ENCODE results near the gene JDP2. TPM values are rescaled to one million over a fixed set of nuclear protein-coding genes. Genes with fewer than 3 reads are reported as not detected.

Gene JDP2
- total RNA-seq, 1 donor from 2014 or later, result 72.2 TPM

GRCh38 chr14:75497191-75497590 lies 69.4 kb downstream of the JDP2 start:
- H3K27me3 Mint-ChIP-seq (ENCODE audit: low read depth), result peaks cover 4% of the 10 kb centered on the region
- no peaks in the 10 kb centered on the region for H3K36me3 Mint-ChIP-seq (ENCODE audit: low read depth)
- H3K9me3 Mint-ChIP-seq (ENCODE audit: low read depth), result no peaks in the 10 kb centered on the region
- no peaks in the 10 kb centered on the region for H3K4me1 Mint-ChIP-seq (ENCODE audit: low read depth)
- DNase-seq (ENCODE audit: low spot score), result no peak
- H3K4me3 Mint-ChIP-seq (ENCODE audit: unreplicated experiment), result no peak overlapping the region
- TF ChIP-seq CTCF (IDR thresholded peaks at IDR 0.05), result no peak
- H3K27ac Mint-ChIP-seq (ENCODE audit: unreplicated experiment), result no peak overlapping the region

GRCh38 chr14:75497701-75498100 lies 69.9 kb downstream of the JDP2 start:
- Mint-ChIP-seq H3K27ac (ENCODE audit: unreplicated experiment) (no peak overlapping the region), H3K9me3 (ENCODE audit: low read depth) (no peaks in the 10 kb centered on the region), H3K4me1 (ENCODE audit: low read depth) (no peaks in the 10 kb centered on the region), H3K36me3 (ENCODE audit: low read depth) (no peaks in the 10 kb centered on the region), H3K27me3 (ENCODE audit: low read depth) (peaks cover 4% of the 10 kb centered on the region), H3K4me3 (ENCODE audit: unreplicated experiment) (no peak overlapping the region)
- no peak for TF ChIP-seq CTCF (IDR thresholded peaks at IDR 0.05)
- DNase-seq (ENCODE audit: low spot score), result no peak

GRCh38 chr14:75499084-75499875 lies 71.5 kb downstream of the JDP2 start:
- no peaks in the 10 kb centered on the region for H3K36me3 Mint-ChIP-seq (ENCODE audit: low read depth)
- no peaks in the 10 kb centered on the region for H3K4me1 Mint-ChIP-seq (ENCODE audit: low read depth)
- no peak for DNase-seq (ENCODE audit: low spot score)
- no peak for TF ChIP-seq CTCF (IDR thresholded peaks at IDR 0.05)
- H3K9me3 Mint-ChIP-seq (ENCODE audit: low read depth), result no peaks in the 10 kb centered on the region
- peaks cover 2% of the 10 kb centered on the region for H3K27me3 Mint-ChIP-seq (ENCODE audit: low read depth)
- H3K27ac Mint-ChIP-seq (ENCODE audit: unreplicated experiment), result no peak overlapping the region
- H3K4me3 Mint-ChIP-seq (ENCODE audit: unreplicated experiment), result no peak overlapping the region

GRCh38 chr14:75501080-75501479 lies 73.3 kb downstream of the JDP2 start:
- no peak overlapping the region for H3K4me3 Mint-ChIP-seq (ENCODE audit: unreplicated experiment)
- peaks cover 2% of the 10 kb centered on the region for H3K27me3 Mint-ChIP-seq (ENCODE audit: low read depth)
- peaks cover 2% of the 10 kb centered on the region for H3K36me3 Mint-ChIP-seq (ENCODE audit: low read depth)
- DNase-seq (ENCODE audit: low spot score), result no peak
- no peaks in the 10 kb centered on the region for H3K9me3 Mint-ChIP-seq (ENCODE audit: low read depth)
- no peak overlapping the region for H3K27ac Mint-ChIP-seq (ENCODE audit: unreplicated experiment)
- no peak for TF ChIP-seq CTCF (IDR thresholded peaks at IDR 0.05)
- H3K4me1 Mint-ChIP-seq (ENCODE audit: low read depth), result no peaks in the 10 kb centered on the region

- H3K27ac Mint-ChIP-seq (ENCODE audit: unreplicated experiment), result no peak overlapping the region
- peaks cover 2% of the 10 kb centered on the region for H3K36me3 Mint-ChIP-seq (ENCODE audit: low read depth)
- peaks cover 7% of the 10 kb centered on the region for H3K27me3 Mint-ChIP-seq (ENCODE audit: low read depth)
- H3K4me1 Mint-ChIP-seq (ENCODE audit: low read depth), result no peaks in the 10 kb centered on the region
- no peak overlapping the region for H3K4me3 Mint-ChIP-seq (ENCODE audit: unreplicated experiment)
- peaks cover 8% of the 10 kb centered on the region for H3K9me3 Mint-ChIP-seq (ENCODE audit: low read depth)
- DNase-seq (ENCODE audit: low spot score), result no peak
- TF ChIP-seq CTCF (IDR thresholded peaks at IDR 0.05), result no peak
Observed at GRCh38 chr14:75504411-75504810, 76.6 kb downstream of the JDP2 start.
